ENCODE results near the gene DYNC1I1.

DYNC1I1 gene

GRCh38 chr7:96014617-96015016, 242.3 kb downstream of the DYNC1I1 start:
- DNase-seq (ENCODE audit: extremely low read depth in 1 of 2, low read depth in 1 of 2), result no peak

DNA sequence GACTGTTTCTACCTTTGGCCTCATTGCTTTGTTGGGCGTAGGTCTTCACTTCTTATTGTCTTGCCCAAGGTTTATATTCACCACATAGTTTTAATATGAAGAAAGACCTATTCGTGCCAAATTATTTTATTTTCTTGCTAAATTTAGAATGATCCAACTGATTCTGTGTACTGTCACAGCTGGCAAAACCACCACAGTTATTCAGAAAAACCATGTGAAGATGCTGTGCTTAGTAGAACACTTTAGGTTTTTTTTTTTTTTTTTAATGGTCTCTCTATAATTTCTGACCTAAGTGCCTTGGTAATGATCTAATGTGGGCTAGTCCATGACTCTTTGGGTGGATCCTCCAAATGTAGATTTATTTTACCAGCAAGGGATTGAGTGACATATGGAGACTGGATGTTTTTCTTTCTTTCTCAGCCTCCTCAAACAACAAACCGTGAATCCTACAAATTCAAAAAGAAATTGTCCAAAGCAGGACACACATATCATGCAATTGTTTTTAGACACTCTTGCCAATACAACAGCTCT, 243.8 kb downstream of the DYNC1I1 start:
- no peak for DNase-seq (ENCODE audit: extremely low read depth in 1 of 2, low read depth in 1 of 2)

- no peak for DNase-seq (ENCODE audit: extremely low read depth in 1 of 2, low read depth in 1 of 2)
These were observed 244.4 kb downstream of the DYNC1I1 start for GRCh38 chr7:96016735-96017134.

GRCh38 chr7:96017877-96018276, 245.5 kb downstream of the DYNC1I1 start:
- no peak for DNase-seq (ENCODE audit: extremely low read depth in 1 of 2, low read depth in 1 of 2)

DNA sequence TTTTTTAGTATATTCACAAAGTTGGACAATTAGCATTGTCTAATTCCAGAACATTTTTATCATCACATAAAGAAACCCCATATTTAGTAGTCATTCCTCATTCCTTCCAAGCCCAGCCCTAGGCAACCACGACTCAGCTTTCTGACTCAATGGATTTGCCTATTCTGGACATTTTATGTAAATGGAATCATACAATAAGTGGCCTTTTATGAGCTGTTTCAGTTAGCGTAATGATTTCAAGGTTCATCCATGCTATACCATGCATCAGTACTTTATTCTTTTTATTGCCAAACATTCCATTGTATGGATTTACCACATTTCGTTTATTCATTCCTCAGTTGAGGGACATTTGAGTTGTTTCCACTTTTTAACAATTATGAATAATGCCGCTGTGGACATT, 249.2 kb downstream of the DYNC1I1 start:
- no peak for DNase-seq (ENCODE audit: extremely low read depth in 1 of 2, low read depth in 1 of 2)

DNA sequence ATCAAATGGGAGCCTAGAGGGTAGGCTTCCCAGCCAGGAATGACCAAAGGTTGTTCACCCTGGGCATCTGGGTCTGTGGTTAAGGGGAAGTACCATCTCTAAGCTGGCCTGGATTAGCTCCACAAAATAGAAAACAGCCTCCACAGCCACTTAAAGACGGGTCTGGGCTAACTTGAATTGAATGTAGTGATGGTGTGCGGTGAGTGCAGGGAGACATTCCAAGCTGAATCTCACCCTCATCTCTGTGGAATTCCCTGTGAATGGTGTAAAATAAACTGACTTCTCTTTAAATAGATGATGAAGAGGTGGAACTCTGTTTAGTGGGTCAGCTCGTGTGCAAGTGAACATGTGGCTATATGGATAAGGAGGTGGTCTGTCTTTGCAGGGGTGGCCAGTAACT, 251.0 kb downstream of the DYNC1I1 start:
- DNase-seq (ENCODE audit: extremely low read depth in 1 of 2, low read depth in 1 of 2), result no peak

GRCh38 chr7:96026010-96026409, 253.7 kb downstream of the DYNC1I1 start:
- no peak for DNase-seq (ENCODE audit: extremely low read depth in 1 of 2, low read depth in 1 of 2)

DNA sequence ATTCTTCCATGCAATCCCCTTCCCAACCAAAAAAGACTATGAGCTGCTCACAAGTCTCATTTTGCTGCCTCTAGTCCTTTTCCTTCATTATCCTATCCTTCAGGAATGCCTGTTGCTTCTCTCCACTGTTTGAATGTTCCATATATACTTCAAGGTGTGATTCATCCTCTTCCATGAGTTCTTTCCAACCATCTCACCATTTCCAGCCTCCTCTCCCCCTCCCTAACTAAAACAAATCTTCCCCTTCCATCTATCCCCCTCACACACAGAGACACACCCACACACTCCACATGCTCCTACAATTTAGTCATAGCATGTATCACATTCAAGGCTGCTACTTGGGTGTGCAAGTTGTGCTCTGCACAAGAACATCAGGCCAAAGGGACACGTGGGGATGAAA, 254.3 kb downstream of the DYNC1I1 start:
- DNase-seq (ENCODE audit: extremely low read depth in 1 of 2, low read depth in 1 of 2), result no peak

GRCh38 chr7:96028729-96029128, 256.4 kb downstream of the DYNC1I1 start:
- no peak for DNase-seq (ENCODE audit: extremely low read depth in 1 of 2, low read depth in 1 of 2)

- DNase-seq (ENCODE audit: extremely low read depth in 1 of 2, low read depth in 1 of 2), result no peak
These were observed 260.8 kb downstream of the DYNC1I1 start for GRCh38 chr7:96033009-96033598.

DNA sequence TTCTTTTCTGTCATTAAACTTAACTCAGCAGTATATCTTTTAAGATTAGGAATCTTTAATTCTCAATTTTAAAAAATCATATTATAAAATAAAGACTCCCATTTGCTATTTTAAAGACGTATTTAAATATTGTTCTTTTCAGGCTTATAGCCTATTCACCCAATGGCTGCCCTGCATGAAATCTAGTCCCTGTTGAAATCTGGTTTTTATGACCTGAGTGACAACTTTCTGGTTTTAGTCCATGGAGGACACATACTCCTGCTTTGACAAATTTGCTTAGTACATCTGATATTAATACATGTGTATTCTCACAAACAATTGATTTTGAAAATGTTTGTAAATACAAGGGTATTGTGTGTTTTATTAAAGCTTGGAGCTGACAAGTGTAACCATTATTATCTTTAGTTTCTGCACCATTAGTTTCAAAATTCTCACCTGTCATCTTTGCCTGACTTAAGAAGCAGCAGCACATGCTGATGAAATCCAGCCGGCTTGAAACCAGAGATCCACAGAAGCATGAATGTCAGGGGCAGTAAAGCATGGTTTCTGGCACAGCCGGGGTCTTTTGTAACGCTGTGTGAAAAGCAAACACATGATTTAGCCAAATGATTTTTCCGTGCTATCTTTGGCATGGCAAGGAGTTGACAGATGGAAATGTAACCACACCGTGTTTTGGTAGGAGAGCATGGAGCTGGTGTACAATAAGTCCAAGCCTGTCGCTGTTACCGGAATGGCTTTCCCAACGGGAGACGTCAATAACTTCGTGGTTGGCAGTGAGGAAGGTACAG, 262.8 kb downstream of the DYNC1I1 start:
- DNase-seq (ENCODE audit: extremely low read depth in 1 of 2, low read depth in 1 of 2), result no peak

GRCh38 chr7:96040250-96040772, 268.0 kb downstream of the DYNC1I1 start:
- no peak for DNase-seq (ENCODE audit: extremely low read depth in 1 of 2, low read depth in 1 of 2)

DNA sequence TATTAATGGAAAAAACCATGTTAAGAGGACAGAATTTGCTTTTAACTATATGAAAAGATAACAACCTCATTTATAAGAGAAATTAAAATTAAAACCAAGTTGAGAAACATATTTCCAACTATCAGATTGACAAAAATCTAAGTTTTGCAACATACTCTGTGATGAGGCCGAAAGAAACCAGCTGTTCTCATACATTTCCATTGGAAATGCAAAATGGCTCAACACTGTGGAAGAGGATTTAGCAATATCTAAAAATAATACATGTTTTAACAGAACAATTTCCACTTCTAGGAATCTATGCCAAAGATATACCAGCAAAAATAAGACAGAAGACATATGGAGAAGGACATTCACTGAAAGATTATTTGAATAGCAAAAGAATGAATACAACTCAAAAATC, 268.8 kb downstream of the DYNC1I1 start:
- DNase-seq (ENCODE audit: extremely low read depth in 1 of 2, low read depth in 1 of 2), result no peak

GRCh38 chr7:96045181-96045580, 272.8 kb downstream of the DYNC1I1 start:
- no peak for DNase-seq (ENCODE audit: extremely low read depth in 1 of 2, low read depth in 1 of 2)

- no peak for DNase-seq (ENCODE audit: extremely low read depth in 1 of 2, low read depth in 1 of 2)
These were observed 273.6 kb downstream of the DYNC1I1 start for GRCh38 chr7:96045919-96046318.

- no peak for DNase-seq (ENCODE audit: extremely low read depth in 1 of 2, low read depth in 1 of 2)
These were observed 279.9 kb downstream of the DYNC1I1 start for GRCh38 chr7:96052289-96052688.

DNA sequence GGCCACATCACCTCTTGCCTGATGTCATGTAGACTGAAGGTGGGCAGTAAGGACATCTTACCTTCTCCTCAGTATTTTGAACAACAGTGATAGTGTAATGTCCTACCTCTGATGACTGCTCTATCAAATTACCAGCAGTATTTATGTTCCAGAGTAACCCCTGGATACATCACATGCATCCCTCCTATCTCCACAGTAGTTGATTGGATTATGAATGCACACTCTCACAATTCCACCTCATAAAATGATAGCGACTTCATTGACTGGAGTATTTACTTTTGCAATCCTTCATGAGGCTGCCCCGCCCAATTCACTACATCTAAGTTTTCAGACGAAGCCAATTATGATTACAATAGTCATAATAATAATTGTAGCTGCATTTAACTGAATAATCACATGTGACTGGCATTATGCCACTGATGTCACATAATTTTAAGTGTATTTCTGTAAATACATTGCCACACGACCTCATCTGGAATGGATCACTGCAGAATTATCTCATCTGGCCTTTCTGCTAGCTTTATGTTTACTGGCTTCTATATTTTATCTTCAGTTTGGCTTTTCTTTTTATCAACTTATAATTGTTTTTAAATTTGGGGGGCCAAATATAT, 280.6 kb downstream of the DYNC1I1 start:
- no peak for DNase-seq (ENCODE audit: extremely low read depth in 1 of 2, low read depth in 1 of 2)

GRCh38 chr7:96055717-96056116, 283.4 kb downstream of the DYNC1I1 start:
- DNase-seq (ENCODE audit: extremely low read depth in 1 of 2, low read depth in 1 of 2), result no peak

- DNase-seq (ENCODE audit: extremely low read depth in 1 of 2, low read depth in 1 of 2), result no peak
These were observed 286.7 kb downstream of the DYNC1I1 start for GRCh38 chr7:96059075-96059474.

DNA sequence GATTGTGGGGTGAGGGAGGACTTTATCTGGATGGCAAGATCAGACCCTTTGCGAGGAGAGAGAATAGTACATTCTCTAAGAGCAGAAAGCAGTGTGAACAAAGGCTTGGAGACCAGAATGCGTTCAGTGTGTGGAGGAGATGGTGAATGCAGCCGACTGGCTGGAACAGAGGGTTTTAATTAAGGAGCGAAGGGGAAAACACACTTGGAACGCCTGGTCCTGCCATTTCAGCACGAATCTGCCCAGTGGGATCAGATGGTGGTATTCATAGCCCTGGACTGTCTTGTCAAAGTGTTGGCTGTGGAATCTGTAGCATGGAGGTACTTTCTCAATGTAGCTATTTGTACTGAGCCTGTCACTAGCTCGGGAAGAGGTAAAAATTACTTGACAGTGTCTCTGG, 288.7 kb downstream of the DYNC1I1 start:
- no peak for DNase-seq (ENCODE audit: extremely low read depth in 1 of 2, low read depth in 1 of 2)

- DNase-seq (ENCODE audit: extremely low read depth in 1 of 2, low read depth in 1 of 2), result no peak
These were observed 289.5 kb downstream of the DYNC1I1 start for GRCh38 chr7:96061844-96062243.

GRCh38 chr7:96067321-96067720, 295.0 kb downstream of the DYNC1I1 start:
- DNase-seq (ENCODE audit: extremely low read depth in 1 of 2, low read depth in 1 of 2), result no peak

All from activated CD8-positive, alpha-beta memory T cell treated with anti-CD3 and anti-CD28 coated beads for 1 hour (primary cell).